ENCODE data around the gene TRIOBP. TPM values are rescaled to one million over a fixed set of nuclear protein-coding genes. Genes with fewer than 3 reads are reported as not detected.

Gene TRIOBP
- total and polyA plus RNA-seq, 2 of the 13 experiments (the other 11 are each of a cell fraction or from before 2014, with no cell fraction given) = 6.1 to 15.4 TPM

DNA sequence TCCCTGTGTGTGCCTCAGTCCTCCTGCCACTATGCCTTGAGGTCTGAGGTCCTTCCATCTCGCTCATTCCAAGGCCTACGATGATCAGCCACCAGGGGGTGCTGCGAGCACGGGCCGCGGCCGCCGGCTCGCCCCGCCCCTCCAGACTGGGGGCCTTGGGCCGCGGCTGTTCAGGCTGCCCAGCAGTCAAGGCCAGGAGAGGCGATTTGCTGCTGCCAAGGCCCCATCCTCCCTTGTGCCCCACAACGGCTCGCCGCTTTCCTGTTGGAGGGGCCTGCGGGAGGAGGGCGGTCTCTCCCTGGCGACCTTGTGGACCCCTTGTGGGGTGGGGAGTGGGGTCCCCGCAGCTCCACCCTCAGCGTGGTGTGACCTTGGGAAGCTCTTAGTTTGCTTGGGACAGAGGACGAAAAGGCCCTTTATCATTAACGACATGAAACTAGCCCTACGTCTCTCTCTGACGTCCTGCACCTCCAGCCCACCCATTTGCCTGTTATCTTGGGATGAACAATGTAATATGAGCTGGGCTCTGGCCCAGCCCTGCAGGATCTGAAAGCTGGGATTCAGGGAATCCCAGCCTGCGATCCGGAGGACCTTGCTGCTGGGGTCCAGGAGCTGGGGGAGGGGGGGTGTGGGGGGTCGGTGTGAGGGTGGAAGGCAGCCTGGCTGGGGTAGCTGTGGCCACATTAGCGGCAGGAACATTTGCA, 121.0 kb downstream of the TRIOBP start (continued):
- peak; percentile 51; the same call in 1 of the 2 replicates for TF ChIP-seq TAF1 (CRISPR knock-in tag; IDR thresholded peaks at IDR 0.05)
- no peak for TF ChIP-seq ZBTB42 (CRISPR knock-in tag; IDR thresholded peaks at IDR 0.05)
- TF ChIP-seq, protein P1, sequence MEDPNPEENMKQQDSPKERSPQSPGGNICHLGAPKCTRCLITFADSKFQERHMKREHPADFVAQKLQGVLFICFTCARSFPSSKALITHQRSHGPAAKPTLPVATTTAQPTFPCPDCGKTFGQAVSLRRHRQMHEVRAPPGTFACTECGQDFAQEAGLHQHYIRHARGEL (CRISPR knock-in tag; IDR thresholded peaks at IDR 0.05) = no peak
- TF ChIP-seq GABPB1 (CRISPR knock-in tag; IDR thresholded peaks at IDR 0.05) = peak; percentile 80
- TF ChIP-seq ATF1 (CRISPR knock-in tag; IDR thresholded peaks at IDR 0.05) = peak; percentile 35; the same call in 1 of the 2 replicates
- no peak for TF ChIP-seq ZFP36 (IDR thresholded peaks at IDR 0.05; ENCODE audit: borderline replicate concordance, low read depth, low read length, partially characterized antibody)
- no peak for TF ChIP-seq ZNF343 (CRISPR knock-in tag; IDR thresholded peaks at IDR 0.05)
- TF ChIP-seq, protein P2, sequence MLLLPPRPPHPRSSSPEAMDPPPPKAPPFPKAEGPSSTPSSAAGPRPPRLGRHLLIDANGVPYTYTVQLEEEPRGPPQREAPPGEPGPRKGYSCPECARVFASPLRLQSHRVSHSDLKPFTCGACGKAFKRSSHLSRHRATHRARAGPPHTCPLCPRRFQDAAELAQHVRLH (CRISPR knock-in tag; IDR thresholded peaks at IDR 0.05; ENCODE audit: borderline replicate concordance, low read depth) = peak; percentile 87
- TF ChIP-seq, protein P3, sequence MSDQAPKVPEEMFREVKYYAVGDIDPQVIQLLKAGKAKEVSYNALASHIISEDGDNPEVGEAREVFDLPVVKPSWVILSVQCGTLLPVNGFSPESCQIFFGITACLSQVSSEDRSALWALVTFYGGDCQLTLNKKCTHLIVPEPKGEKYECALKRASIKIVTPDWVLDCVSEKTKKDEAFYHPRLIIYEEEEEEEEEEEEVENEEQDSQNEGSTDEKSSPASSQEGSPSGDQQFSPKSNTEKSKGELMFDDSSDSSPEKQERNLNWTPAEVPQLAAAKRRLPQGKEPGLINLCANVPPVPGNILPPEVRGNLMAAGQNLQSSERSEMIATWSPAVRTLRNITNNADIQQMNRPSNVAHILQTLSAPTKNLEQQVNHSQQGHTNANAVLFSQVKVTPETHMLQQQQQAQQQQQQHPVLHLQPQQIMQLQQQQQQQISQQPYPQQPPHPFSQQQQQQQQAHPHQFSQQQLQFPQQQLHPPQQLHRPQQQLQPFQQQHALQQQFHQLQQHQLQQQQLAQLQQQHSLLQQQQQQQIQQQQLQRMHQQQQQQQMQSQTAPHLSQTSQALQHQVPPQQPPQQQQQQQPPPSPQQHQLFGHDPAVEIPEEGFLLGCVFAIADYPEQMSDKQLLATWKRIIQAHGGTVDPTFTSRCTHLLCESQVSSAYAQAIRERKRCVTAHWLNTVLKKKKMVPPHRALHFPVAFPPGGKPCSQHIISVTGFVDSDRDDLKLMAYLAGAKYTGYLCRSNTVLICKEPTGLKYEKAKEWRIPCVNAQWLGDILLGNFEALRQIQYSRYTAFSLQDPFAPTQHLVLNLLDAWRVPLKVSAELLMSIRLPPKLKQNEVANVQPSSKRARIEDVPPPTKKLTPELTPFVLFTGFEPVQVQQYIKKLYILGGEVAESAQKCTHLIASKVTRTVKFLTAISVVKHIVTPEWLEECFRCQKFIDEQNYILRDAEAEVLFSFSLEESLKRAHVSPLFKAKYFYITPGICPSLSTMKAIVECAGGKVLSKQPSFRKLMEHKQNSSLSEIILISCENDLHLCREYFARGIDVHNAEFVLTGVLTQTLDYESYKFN (CRISPR knock-in tag; conservative IDR thresholded peaks at IDR 0.05) = peak; percentile 88
- no peak for TF ChIP-seq ZBTB3 (CRISPR knock-in tag; IDR thresholded peaks at IDR 0.05; ENCODE audit: borderline replicate concordance, low read depth)
- no peak; the same call in 1 of the 2 replicates for TF ChIP-seq ZNF337 (CRISPR knock-in tag; IDR thresholded peaks at IDR 0.05; ENCODE audit: borderline replicate concordance, low read depth)
- no peak for TF ChIP-seq ZNF83 (CRISPR knock-in tag; IDR thresholded peaks at IDR 0.05; ENCODE audit: borderline replicate concordance)
- TF ChIP-seq, protein P4, sequence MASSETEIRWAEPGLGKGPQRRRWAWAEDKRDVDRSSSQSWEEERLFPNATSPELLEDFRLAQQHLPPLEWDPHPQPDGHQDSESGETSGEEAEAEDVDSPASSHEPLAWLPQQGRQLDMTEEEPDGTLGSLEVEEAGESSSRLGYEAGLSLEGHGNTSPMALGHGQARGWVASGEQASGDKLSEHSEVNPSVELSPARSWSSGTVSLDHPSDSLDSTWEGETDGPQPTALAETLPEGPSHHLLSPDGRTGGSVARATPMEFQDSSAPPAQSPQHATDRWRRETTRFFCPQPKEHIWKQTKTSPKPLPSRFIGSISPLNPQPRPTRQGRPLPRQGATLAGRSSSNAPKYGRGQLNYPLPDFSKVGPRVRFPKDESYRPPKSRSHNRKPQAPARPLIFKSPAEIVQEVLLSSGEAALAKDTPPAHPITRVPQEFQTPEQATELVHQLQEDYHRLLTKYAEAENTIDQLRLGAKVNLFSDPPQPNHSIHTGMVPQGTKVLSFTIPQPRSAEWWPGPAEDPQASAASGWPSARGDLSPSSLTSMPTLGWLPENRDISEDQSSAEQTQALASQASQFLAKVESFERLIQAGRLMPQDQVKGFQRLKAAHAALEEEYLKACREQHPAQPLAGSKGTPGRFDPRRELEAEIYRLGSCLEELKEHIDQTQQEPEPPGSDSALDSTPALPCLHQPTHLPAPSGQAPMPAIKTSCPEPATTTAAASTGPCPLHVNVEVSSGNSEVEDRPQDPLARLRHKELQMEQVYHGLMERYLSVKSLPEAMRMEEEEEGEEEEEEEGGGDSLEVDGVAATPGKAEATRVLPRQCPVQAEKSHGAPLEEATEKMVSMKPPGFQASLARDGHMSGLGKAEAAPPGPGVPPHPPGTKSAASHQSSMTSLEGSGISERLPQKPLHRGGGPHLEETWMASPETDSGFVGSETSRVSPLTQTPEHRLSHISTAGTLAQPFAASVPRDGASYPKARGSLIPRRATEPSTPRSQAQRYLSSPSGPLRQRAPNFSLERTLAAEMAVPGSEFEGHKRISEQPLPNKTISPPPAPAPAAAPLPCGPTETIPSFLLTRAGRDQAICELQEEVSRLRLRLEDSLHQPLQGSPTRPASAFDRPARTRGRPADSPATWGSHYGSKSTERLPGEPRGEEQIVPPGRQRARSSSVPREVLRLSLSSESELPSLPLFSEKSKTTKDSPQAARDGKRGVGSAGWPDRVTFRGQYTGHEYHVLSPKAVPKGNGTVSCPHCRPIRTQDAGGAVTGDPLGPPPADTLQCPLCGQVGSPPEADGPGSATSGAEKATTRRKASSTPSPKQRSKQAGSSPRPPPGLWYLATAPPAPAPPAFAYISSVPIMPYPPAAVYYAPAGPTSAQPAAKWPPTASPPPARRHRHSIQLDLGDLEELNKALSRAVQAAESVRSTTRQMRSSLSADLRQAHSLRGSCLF (CRISPR knock-in tag; IDR thresholded peaks at IDR 0.05; ENCODE audit: borderline replicate concordance) = no peak
- peak; percentile 77 for TF ChIP-seq ZNF768 (CRISPR knock-in tag; IDR thresholded peaks at IDR 0.05)
- TF ChIP-seq, protein P5, sequence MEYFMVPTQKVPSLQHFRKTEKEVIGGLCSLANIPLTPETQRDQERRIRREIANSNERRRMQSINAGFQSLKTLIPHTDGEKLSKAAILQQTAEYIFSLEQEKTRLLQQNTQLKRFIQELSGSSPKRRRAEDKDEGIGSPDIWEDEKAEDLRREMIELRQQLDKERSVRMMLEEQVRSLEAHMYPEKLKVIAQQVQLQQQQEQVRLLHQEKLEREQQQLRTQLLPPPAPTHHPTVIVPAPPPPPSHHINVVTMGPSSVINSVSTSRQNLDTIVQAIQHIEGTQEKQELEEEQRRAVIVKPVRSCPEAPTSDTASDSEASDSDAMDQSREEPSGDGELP (IDR thresholded peaks at IDR 0.05; ENCODE audit: borderline replicate concordance, low read depth) = peak; percentile 48; the same call in 1 of the 2 replicates
- TF ChIP-seq, protein P6, sequence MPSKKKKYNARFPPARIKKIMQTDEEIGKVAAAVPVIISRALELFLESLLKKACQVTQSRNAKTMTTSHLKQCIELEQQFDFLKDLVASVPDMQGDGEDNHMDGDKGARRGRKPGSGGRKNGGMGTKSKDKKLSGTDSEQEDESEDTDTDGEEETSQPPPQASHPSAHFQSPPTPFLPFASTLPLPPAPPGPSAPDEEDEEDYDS (CRISPR knock-in tag; IDR thresholded peaks at IDR 0.05) = peak; percentile 76
- no peak; the same call in 1 of the 2 replicates for TF ChIP-seq POLR2AphosphoS5 (IDR thresholded peaks at IDR 0.05; ENCODE audit: low read depth, low read length)
